Vagina (tissue), 2 donors: Measurements from ENCODE around the gene STXBP4.

ENCODE experiments used
- CTCF ChIP-seq, 3 experiments: fragments of 450-650 bp in 2 of 3; fragments of 200-600 bp in 1 of 3; sonication (generic) in 1 of 3; IDR thresholded peaks; one replicate each; pipeline ENCODE4 v1.5.1; 2017 to 2019; ENCODE audit warnings: antibody characterized with exemption in 3 of 3, mild to moderate bottlenecking in 2 of 3, moderate library complexity in 2 of 3
- POLR2A ChIP-seq, 2 donors: fragments of 450-650 bp; IDR thresholded peaks; one replicate each; pipeline ENCODE4 v1.6.1; 2017; ENCODE audit warnings: antibody characterized with exemption in 2 of 2, mild to moderate bottlenecking in 2 of 2, moderate library complexity in 2 of 2
- POLR2AphosphoS5 ChIP-seq, 2 donors: sonication (generic); formaldehyde crosslinking; IDR thresholded peaks; one replicate each; pipeline ENCODE4 v1.9.0; 2017; ENCODE audit warnings: antibody characterized with exemption in 2 of 2, mild to moderate bottlenecking in 2 of 2, low read depth in 1 of 2; ENCODE audit not compliant: insufficient read depth in 1 of 2

DNA sequence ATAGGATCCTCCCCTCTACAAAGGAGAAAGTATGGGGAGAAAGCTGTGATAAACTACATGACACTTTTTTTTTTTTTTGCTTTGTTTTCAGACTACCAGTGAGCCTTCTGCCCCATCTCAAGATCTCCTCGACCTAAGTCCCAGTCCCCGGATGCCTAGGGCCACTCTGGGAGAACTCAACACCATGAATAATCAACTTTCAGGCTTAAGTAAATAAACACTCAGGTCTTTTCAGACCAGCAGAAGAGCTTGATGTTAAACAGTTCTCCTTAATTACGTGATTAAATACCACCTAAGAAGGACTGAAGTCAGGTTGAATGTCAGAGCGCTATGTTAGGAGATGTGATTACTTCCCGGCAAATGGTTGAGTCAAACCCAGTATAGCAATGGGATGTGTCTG, 31.5 kb upstream of the STXBP4 start:
- TF ChIP-seq CTCF (IDR thresholded peaks at IDR 0.05): no peak
- TF ChIP-seq POLR2A (IDR thresholded peaks at IDR 0.05): no peak
- no peak for TF ChIP-seq POLR2AphosphoS5 (IDR thresholded peaks at IDR 0.05; ENCODE audit: insufficient read depth in 1 of 2, low read depth in 1 of 2)
